ENCODE results near the gene FIP1L1. TPM values are rescaled to one million over a fixed set of nuclear protein-coding genes. Genes with fewer than 3 reads are reported as not detected.

Gene FIP1L1
- total and polyA plus RNA-seq, 9 donors = 50.1 to 67.9 (median 64.4) TPM

DNA sequence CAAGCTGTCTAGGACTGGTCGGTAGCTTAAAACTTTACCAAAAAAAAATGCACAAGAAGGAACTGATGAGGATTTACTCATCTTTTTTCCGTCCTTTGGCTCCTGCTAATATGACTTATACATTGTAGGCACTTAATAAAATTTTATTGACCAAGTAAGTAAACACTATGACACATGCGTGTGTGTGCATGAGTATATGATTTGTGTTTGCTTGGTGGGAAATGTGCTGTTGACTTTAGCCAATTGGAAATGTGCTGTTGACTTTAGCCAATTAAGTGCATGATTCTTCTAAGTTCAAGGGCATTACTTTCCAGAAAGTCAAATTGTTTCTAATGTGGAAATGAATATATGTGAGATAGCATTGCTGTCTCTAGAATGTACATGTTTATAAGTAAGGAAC lies 78.3 kb downstream of the FIP1L1 start:
- TF ChIP-seq, protein P1, sequence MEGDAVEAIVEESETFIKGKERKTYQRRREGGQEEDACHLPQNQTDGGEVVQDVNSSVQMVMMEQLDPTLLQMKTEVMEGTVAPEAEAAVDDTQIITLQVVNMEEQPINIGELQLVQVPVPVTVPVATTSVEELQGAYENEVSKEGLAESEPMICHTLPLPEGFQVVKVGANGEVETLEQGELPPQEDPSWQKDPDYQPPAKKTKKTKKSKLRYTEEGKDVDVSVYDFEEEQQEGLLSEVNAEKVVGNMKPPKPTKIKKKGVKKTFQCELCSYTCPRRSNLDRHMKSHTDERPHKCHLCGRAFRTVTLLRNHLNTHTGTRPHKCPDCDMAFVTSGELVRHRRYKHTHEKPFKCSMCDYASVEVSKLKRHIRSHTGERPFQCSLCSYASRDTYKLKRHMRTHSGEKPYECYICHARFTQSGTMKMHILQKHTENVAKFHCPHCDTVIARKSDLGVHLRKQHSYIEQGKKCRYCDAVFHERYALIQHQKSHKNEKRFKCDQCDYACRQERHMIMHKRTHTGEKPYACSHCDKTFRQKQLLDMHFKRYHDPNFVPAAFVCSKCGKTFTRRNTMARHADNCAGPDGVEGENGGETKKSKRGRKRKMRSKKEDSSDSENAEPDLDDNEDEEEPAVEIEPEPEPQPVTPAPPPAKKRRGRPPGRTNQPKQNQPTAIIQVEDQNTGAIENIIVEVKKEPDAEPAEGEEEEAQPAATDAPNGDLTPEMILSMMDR (IDR thresholded peaks at IDR 0.05) = no peak
- TF ChIP-seq EP300 (IDR thresholded peaks at IDR 0.05) (no peak), POLR2A (IDR thresholded peaks at IDR 0.05) (no peak)
- peaks cover 5% of the 10 kb centered on the region for H3K4me1 ChIP-seq (ENCODE audit: insufficient read depth)
- no peak for DNase-seq
- H3K27me3 ChIP-seq = no peaks in the 10 kb centered on the region
- intact Hi-C loops (cut with DNase I) = no loop called here
- no peaks in the 10 kb centered on the region for H3K9me3 ChIP-seq
- no peak overlapping the region for H3K27ac ChIP-seq
- 67 to 76% (median 71%) methylated on average over 3 of the region's 3 CpGs for WGBS, 3 donors
- no peak overlapping the region for H3K4me3 ChIP-seq
- H3K36me3 ChIP-seq = no peaks in the 10 kb centered on the region

DNA sequence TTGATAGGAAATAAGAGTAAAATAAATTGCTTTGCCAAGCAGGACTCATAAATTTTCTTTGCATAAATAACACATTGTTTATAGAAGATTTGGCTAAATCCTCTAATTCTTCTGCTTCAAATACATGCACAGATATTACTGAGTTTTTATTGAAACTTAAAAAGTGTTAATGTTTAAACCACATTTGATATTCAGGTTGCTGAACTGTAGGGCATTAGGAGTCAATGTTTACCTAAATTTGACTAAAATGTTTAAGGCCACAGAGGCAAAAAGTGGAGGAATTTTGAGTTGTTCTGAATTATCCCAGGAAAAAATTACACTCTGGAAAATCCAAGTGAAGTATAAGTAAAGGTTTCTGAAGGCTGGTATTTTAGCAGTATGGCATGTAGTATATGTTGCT lies 78.7 kb downstream of the FIP1L1 start:
- Histone ChIP-seq H3K9me3 (no peaks in the 10 kb centered on the region), H3K27me3 (no peaks in the 10 kb centered on the region), H3K27ac (no peak overlapping the region), H3K4me1 (ENCODE audit: insufficient read depth) (peaks cover 2% of the 10 kb centered on the region), H3K36me3 (no peaks in the 10 kb centered on the region), H3K4me3 (no peak overlapping the region)
- no peak for TF ChIP-seq POLR2A (IDR thresholded peaks at IDR 0.05)
- TF ChIP-seq EP300 (IDR thresholded peaks at IDR 0.05) = no peak
- TF ChIP-seq, protein P1 (IDR thresholded peaks at IDR 0.05) = no peak
- no peak for DNase-seq
- intact Hi-C loops (cut with DNase I) = no loop called here

DNA sequence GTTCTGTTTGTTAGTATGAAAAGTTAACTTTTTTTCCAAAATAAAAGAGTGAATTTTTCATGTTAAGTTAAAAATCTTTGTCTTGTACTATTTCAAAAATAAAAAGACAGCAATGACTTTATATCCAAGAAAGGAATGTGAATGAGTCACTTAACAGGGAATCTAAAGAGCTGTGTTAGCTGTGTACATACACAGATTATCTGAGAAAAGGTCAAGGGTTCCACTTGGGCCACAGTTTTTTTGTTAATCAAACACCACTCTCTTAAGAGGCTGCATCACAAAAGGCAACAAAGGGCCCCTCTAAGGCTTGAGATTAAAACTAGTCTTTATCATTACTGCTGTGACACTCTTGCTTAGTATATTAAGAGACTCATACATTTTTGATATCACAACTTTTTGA lies 82.1 kb downstream of the FIP1L1 start:
- intact Hi-C loops (cut with DNase I) = no loop called here
- TF ChIP-seq, protein P1 (IDR thresholded peaks at IDR 0.05) = no peak
- TF ChIP-seq EP300 (IDR thresholded peaks at IDR 0.05) = no peak
- no peak for TF ChIP-seq POLR2A (IDR thresholded peaks at IDR 0.05)
- Histone ChIP-seq H3K27me3 (no peaks in the 10 kb centered on the region), H3K4me3 (no peak overlapping the region), H3K4me1 (ENCODE audit: insufficient read depth) (peaks cover 2% of the 10 kb centered on the region), H3K9me3 (no peaks in the 10 kb centered on the region), H3K27ac (no peak overlapping the region), H3K36me3 (no peaks in the 10 kb centered on the region)
- no peak for DNase-seq

DNA sequence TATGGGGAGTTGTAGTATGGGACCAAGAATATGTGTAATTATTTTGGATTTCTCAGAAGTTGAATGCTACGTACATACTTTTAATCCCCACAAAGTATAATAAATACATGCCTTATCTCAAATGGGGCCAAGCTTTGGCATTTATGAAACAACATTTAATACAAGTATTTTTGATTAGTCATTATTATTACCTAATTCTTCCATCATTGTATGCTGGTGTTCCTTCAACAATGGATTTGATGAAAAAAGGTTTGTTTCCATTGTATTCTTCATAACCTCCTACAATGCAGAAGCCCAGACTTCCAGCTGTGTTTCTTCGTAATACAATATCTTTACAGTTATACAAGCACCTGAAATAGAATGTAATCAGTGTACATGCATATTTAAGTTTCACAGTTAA lies 83.8 kb downstream of the FIP1L1 start:
- Histone ChIP-seq H3K27me3 (no peaks in the 10 kb centered on the region), H3K36me3 (no peaks in the 10 kb centered on the region), H3K9me3 (no peaks in the 10 kb centered on the region), H3K4me1 (ENCODE audit: insufficient read depth) (no peaks in the 10 kb centered on the region), H3K27ac (no peak overlapping the region), H3K4me3 (no peak overlapping the region)
- TF ChIP-seq, protein P1 (IDR thresholded peaks at IDR 0.05) = no peak
- TF ChIP-seq EP300 (IDR thresholded peaks at IDR 0.05) = no peak
- TF ChIP-seq POLR2A (IDR thresholded peaks at IDR 0.05) = no peak
- 37 to 77% (median 41%) methylated on average over 2 of the region's 2 CpGs for WGBS, 3 donors
- DNase-seq = no peak
- intact Hi-C loops (cut with DNase I) = no loop called here

DNA sequence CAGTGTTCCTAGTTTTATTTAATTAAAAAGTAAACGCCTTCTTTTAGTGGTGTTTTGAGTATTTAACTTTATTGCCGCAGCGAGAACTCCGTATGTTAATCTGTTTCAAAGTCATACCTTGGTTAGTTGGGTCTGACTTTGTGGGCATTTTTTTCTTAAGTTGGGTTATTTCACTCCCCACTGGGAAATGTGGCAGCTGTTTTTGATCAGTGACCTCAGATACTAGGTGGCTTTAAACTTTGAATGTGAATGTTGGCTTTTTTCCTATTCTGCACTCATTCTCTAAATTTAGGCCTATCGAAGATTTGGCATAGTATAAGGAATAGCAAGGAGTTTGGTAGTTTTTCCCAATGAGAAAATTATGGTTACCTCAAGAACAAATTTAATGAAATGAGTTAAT lies 85.9 kb downstream of the FIP1L1 start:
- H3K4me1 ChIP-seq (ENCODE audit: insufficient read depth) = no peaks in the 10 kb centered on the region
- TF ChIP-seq POLR2A (IDR thresholded peaks at IDR 0.05) = no peak
- no peak for TF ChIP-seq EP300 (IDR thresholded peaks at IDR 0.05)
- TF ChIP-seq, protein P1 (IDR thresholded peaks at IDR 0.05) = no peak
- intact Hi-C loops (cut with DNase I) = no loop called here
- no peak overlapping the region for H3K4me3 ChIP-seq
- no peaks in the 10 kb centered on the region for H3K9me3 ChIP-seq
- no peaks in the 10 kb centered on the region for H3K36me3 ChIP-seq
- H3K27me3 ChIP-seq = no peaks in the 10 kb centered on the region
- H3K27ac ChIP-seq = no peak overlapping the region
- no peak for DNase-seq
- 88 to 90% (median 88%) methylated on average over 5 of the region's 5 CpGs for WGBS, 3 donors

All from ovary (tissue), 9 donors.